Mucosa of rectum (tissue), 2 donors: ENCODE measurements around the gene SPATA2L.
A peak's percentile ranks its signal among the peaks of the same experiment; 100 is the strongest.

Experiments
- H3K27ac ChIP-seq, 2 donors: one replicate each; pipeline ENCODE4 v1.7.0; 2013; ENCODE audit warnings: inconsistent platforms in 2 of 2, low read depth in 2 of 2, low read length in 2 of 2
- H3K27me3 ChIP-seq, 2 donors: one replicate each; pipeline ENCODE4 v1.7.0; 2013; ENCODE audit warnings: low read length in 2 of 2; ENCODE audit not compliant: control insufficient read depth in 2 of 2, insufficient read depth in 2 of 2
- H3K36me3 ChIP-seq, 2 donors: one replicate each; pipeline ENCODE4 v1.7.0; 2013; ENCODE audit warnings: low read length in 2 of 2; ENCODE audit not compliant: control insufficient read depth in 2 of 2, insufficient read depth in 2 of 2
- H3K4me1 ChIP-seq, 2 donors: one replicate each; pipeline ENCODE4 v1.7.0; 2013; ENCODE audit warnings: low read length in 2 of 2, mild to moderate bottlenecking in 1 of 2; ENCODE audit not compliant: control insufficient read depth in 2 of 2, insufficient read depth in 2 of 2
- H3K4me3 ChIP-seq, 2 donors: one replicate each; pipeline ENCODE4 v1.7.0; 2013; ENCODE audit warnings: low read length in 2 of 2
- H3K9ac ChIP-seq, 2 donors: one replicate each; pipeline ENCODE4 v1.7.0; 2013; ENCODE audit warnings: low read length in 2 of 2, low read depth in 1 of 2, mild to moderate bottlenecking in 1 of 2
- H3K9me3 ChIP-seq, 2 donors: one replicate each; pipeline ENCODE4 v1.7.0; 2013; ENCODE audit warnings: low read length in 2 of 2; ENCODE audit not compliant: control insufficient read depth in 2 of 2
- donor health status: healthy.
- donor health status: Normal muscosa, but diverticular disease.

Gene SPATA2L

GRCh38 chr16:89657442-89658220 is 43.9 kb downstream of the SPATA2L start, which contains the start of the genes CHMP1A and SPATA33:
Gene CHMP1A (minus strand): TSS chr16:89657708. CDS start chr16:89657588, 120 bp downstream.
Gene SPATA33 (plus strand): TSS chr16:89657836. CDS start chr16:89657912, 76 bp downstream.
- H3K4me1 ChIP-seq = peaks cover 12 to 13% of the 10 kb centered on the region in 2 donors
- H3K9ac ChIP-seq = peak within 1 kb of the TSS; percentile 91 to 96
- H3K27ac ChIP-seq = peak within 1 kb of the TSS; percentile 84 to 86
- H3K36me3 ChIP-seq = peaks cover 2 to 18% of the 10 kb centered on the region in 2 donors
- no peaks in the 10 kb centered on the region for H3K9me3 ChIP-seq
- no peaks in the 10 kb centered on the region for H3K27me3 ChIP-seq
- H3K4me3 ChIP-seq = peak within 1 kb of the TSS; percentile 95

DNA sequence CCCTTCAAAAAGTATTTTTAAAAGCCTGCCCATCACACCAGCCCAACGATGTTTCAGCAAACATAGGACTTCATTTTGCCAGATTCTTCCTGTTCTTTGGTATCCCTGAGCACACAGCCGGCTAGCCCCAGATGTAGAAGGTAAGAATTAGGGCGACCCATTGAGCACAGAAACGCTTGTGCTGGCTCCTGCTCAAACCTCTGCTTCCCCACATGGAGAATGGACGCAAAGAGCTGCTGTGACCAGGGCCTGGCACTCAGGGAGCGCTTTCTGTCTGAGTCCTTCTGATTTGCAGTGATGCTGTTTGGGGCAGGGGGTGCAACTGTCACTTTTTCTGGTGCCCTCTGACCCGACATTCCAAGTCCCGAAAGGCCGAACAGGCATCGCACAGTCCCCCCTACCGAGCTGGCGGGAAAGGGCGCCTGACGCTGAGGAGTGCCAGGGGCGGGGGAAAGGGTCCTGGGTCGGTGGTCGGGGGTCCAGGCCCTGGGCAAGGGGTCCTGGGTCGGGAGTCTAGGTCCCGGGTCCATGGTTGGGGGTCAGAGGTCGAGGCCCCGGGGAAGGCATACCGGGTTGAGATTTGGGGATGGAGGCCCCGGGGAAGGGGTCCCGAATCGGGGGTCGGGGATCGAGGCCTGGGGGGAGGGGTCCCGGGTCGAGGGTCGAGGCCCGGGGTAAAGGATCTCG is 44.9 kb downstream of the SPATA2L start:
- Histone ChIP-seq H3K9me3 (no peaks in the 10 kb centered on the region), H3K4me1 (peaks cover 12 to 13% of the 10 kb centered on the region in 2 donors), H3K27ac (peak overlapping the region in 1 of 2 donors; percentile 86), H3K27me3 (no peaks in the 10 kb centered on the region), H3K4me3 (peak overlapping the region; percentile 95), H3K36me3 (peaks cover 4 to 21% of the 10 kb centered on the region in 2 donors), H3K9ac (peak overlapping the region in 1 of 2 donors; percentile 91)

DNA sequence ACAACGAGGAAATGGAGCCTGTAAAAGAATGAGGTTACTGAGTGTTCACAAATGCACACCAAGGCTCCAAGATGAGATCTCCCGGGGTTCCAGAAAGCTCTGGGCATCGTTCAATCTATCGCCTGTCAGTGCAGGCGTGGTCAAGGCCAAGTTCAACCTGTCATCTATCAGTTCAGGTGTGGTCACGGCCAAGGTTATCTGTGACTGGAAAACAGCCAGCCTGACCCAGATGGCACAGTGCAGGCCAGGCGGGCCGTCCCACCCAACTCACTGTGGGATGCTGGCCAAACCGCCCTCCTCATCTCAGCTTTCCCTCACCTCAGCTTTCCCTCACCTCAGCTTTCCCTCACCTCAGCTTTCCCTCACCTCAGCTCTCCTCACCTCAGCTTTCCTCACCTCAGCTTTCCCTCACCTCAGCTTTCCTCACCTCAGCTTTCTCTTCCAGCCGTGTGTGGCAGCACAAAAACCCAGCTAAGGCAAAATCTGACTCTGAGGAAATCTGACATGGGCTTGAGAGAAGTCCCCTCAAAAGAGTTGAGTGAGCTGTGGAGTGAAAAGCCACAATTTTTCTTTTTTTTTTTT is 46.4 kb downstream of the SPATA2L start:
- no peak overlapping the region for H3K27ac ChIP-seq
- peaks cover 4 to 17% of the 10 kb centered on the region in 2 donors for H3K36me3 ChIP-seq
- H3K9ac ChIP-seq = no peak overlapping the region
- no peaks in the 10 kb centered on the region for H3K9me3 ChIP-seq
- H3K4me1 ChIP-seq = peaks cover 12 to 13% of the 10 kb centered on the region in 2 donors
- H3K4me3 ChIP-seq = no peak overlapping the region
- H3K27me3 ChIP-seq = no peaks in the 10 kb centered on the region

- Histone ChIP-seq H3K27me3 (no peaks in the 10 kb centered on the region), H3K27ac (no peak overlapping the region), H3K36me3 (peaks cover 8 to 20% of the 10 kb centered on the region in 2 donors)
Observed at GRCh38 chr16:89653656-89654295, 47.7 kb downstream of the SPATA2L start.

GRCh38 chr16:89651584-89651983 is 49.9 kb downstream of the SPATA2L start:
- H3K4me1 ChIP-seq = peaks cover 3 to 4% of the 10 kb centered on the region in 2 donors
- no peak overlapping the region for H3K9ac ChIP-seq
- H3K27ac ChIP-seq = no peak overlapping the region
- H3K9me3 ChIP-seq = no peaks in the 10 kb centered on the region
- H3K4me3 ChIP-seq = no peak overlapping the region
- H3K36me3 ChIP-seq = peaks cover 14 to 29% of the 10 kb centered on the region in 2 donors
- H3K27me3 ChIP-seq = no peaks in the 10 kb centered on the region

More at GRCh38 chr16:89653656-89654295, 47.7 kb downstream of the SPATA2L start:
- Histone ChIP-seq H3K9me3 (no peaks in the 10 kb centered on the region), H3K4me1 (peaks cover 12% of the 10 kb centered on the region in 2 donors), H3K4me3 (no peak overlapping the region), H3K9ac (no peak overlapping the region)

DNA sequence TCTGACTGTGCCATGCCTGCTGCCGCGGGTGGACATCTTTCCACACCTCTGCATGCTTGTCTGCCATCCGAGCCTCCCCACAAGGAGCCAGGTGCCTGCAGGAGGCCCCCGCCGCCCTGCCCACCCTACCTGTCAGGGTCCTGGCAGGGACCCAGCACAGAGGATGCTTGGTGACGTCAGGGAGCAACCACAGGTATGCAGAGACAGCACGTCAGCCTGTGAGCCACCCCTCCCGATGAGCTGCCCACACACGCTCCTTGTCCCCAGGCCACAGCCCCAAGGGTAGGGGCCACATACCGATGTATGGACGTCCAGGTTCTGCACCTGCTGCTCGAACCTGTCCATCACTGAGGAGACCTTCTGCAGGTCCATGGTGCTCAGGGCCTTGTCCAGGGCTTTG is 54.6 kb downstream of the SPATA2L start:
- no peak overlapping the region for H3K4me3 ChIP-seq
- no peaks in the 10 kb centered on the region for H3K4me1 ChIP-seq
- no peak overlapping the region for H3K27ac ChIP-seq
- H3K9ac ChIP-seq = no peak overlapping the region
- peaks cover 25 to 43% of the 10 kb centered on the region in 2 donors for H3K36me3 ChIP-seq
- H3K9me3 ChIP-seq = no peaks in the 10 kb centered on the region
- no peaks in the 10 kb centered on the region for H3K27me3 ChIP-seq
